Measurements from ENCODE around the gene GRIA2. TPM values are rescaled to one million over a fixed set of nuclear protein-coding genes. Genes with fewer than 3 reads are reported as not detected.

Gene GRIA2
- polyA plus RNA-seq, 1 of the 3 experiments (the other 2 are of a cell fraction), result 0.16 TPM

GRCh38 chr4:157196046-157196445, 24.5 kb upstream of the GRIA2 start (continued):
- TF ChIP-seq, protein P1, sequence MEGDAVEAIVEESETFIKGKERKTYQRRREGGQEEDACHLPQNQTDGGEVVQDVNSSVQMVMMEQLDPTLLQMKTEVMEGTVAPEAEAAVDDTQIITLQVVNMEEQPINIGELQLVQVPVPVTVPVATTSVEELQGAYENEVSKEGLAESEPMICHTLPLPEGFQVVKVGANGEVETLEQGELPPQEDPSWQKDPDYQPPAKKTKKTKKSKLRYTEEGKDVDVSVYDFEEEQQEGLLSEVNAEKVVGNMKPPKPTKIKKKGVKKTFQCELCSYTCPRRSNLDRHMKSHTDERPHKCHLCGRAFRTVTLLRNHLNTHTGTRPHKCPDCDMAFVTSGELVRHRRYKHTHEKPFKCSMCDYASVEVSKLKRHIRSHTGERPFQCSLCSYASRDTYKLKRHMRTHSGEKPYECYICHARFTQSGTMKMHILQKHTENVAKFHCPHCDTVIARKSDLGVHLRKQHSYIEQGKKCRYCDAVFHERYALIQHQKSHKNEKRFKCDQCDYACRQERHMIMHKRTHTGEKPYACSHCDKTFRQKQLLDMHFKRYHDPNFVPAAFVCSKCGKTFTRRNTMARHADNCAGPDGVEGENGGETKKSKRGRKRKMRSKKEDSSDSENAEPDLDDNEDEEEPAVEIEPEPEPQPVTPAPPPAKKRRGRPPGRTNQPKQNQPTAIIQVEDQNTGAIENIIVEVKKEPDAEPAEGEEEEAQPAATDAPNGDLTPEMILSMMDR (IDR thresholded peaks at IDR 0.05), result no peak
- TF ChIP-seq EZH2phosphoT487 (IDR thresholded peaks at IDR 0.05; ENCODE audit: borderline replicate concordance, low read depth) (no peak), TCF12 (IDR thresholded peaks at IDR 0.05) (no peak), GATA2 (CRISPR knock-in tag; IDR thresholded peaks at IDR 0.05) (no peak), MAX (IDR thresholded peaks at IDR 0.05; ENCODE audit: low read depth) (no peak)

- no peaks in the 10 kb centered on the region for H3K4me1 ChIP-seq (ENCODE audit: control insufficient read depth in 1 of 2, insufficient read depth in 2 of 2, low read depth in 1 of 2, low read length in 1 of 2)
- H3F3A ChIP-seq (replicated peaks; ENCODE audit: insufficient read depth), result no peaks in the 10 kb centered on the region
- no peaks in the 10 kb centered on the region for H3K9me2 ChIP-seq
- WGBS (ENCODE audit: low lambda C conversion rate), result 73% methylated on average over 16 of the region's 17 CpGs
- TF ChIP-seq, protein P1 (IDR thresholded peaks at IDR 0.05), result peak; percentile 57
- peak; percentile 18; the same call in 1 of the 2 replicates for TF ChIP-seq RAD21 (IDR thresholded peaks at IDR 0.05; ENCODE audit: low read length)
- peak; percentile 19; the same call in 1 of the 2 replicates for TF ChIP-seq SMC3 (IDR thresholded peaks at IDR 0.05; ENCODE audit: low read depth, low read length)
- TF ChIP-seq NRF1 (IDR thresholded peaks at IDR 0.05; ENCODE audit: low read depth, low read length), result no peak
- CTCF ChIA-PET, result interaction anchor here (0.9 to 1.1 kb wide), 3 partner anchors 10 to 150 kb away, joined by 3 to 4 read pairs (median 3); no protein-coding TSS in a partner anchor
- H3K27me3 ChIP-seq (ENCODE audit: insufficient read depth), result no peaks in the 10 kb centered on the region
- no peaks in the 10 kb centered on the region for H4K20me1 ChIP-seq (ENCODE audit: insufficient read depth)
- H3K9ac ChIP-seq, result no peak overlapping the region
- H3K4me3 ChIP-seq (ENCODE audit: low read depth in 2 of 2, low read length in 1 of 2), result no peak overlapping the region; a peak in 1 of 4 replicates
- POLR2A ChIA-PET, result no interaction called here
- no peaks in the 10 kb centered on the region for H3K9me3 ChIP-seq
- no peaks in the 10 kb centered on the region for H3K79me2 ChIP-seq (ENCODE audit: insufficient read depth)
- H3K27ac ChIP-seq (ENCODE audit: low read depth in 2 of 2, low read length in 1 of 2), result no peak overlapping the region
- H2AFZ ChIP-seq (ENCODE audit: low read depth), result no peak overlapping the region
- H3K36me3 ChIP-seq (replicated peaks in 1 of 2; ENCODE audit: control insufficient read depth in 1 of 2, insufficient read depth in 2 of 2, low read length in 1 of 2), result no peaks in the 10 kb centered on the region
- no peak overlapping the region for H3K4me2 ChIP-seq
- DNase-seq, result peak; percentile 30
These were observed 15.8 kb upstream of the GRIA2 start for GRCh38 chr4:157204634-157205244.

GRCh38 chr4:157217708-157218107, 2.8 kb upstream of the GRIA2 start:
- no peak overlapping the region for H2AFZ ChIP-seq (ENCODE audit: low read depth)
- H3K9me2 ChIP-seq, result no peaks in the 10 kb centered on the region
- H3K27ac ChIP-seq (ENCODE audit: low read depth in 2 of 2, low read length in 1 of 2), result no peak overlapping the region
- CTCF ChIA-PET, result interaction anchor here (0.7 to 9.6 kb wide), 9 partner anchors 8 to 954 kb away, joined by 3 to 93 read pairs (median 3); no protein-coding TSS in a partner anchor
- H3K27me3 ChIP-seq (ENCODE audit: insufficient read depth), result peaks cover 23% of the 10 kb centered on the region
- no peaks in the 10 kb centered on the region for H4K20me1 ChIP-seq (ENCODE audit: insufficient read depth)
- H3K9me3 ChIP-seq, result no peaks in the 10 kb centered on the region
- no peak overlapping the region for H3K4me2 ChIP-seq
- no peaks in the 10 kb centered on the region for H3K79me2 ChIP-seq (ENCODE audit: insufficient read depth)
- no peak overlapping the region for H3K9ac ChIP-seq
- peaks cover 0 to 8% of the 10 kb centered on the region in 2 experiments; a peak in 1 of 4 replicates for H3K4me1 ChIP-seq (ENCODE audit: control insufficient read depth in 1 of 2, insufficient read depth in 2 of 2, low read depth in 1 of 2, low read length in 1 of 2)
- POLR2A ChIA-PET, result no interaction called here
- no peaks in the 10 kb centered on the region for H3K36me3 ChIP-seq (replicated peaks in 1 of 2; ENCODE audit: control insufficient read depth in 1 of 2, insufficient read depth in 2 of 2, low read length in 1 of 2)
- peak; percentile 32 for DNase-seq
- WGBS (ENCODE audit: low lambda C conversion rate), result 18% methylated on average over 3 of the region's 3 CpGs
- H3F3A ChIP-seq (replicated peaks; ENCODE audit: insufficient read depth), result peaks cover 5% of the 10 kb centered on the region
- no peak overlapping the region; a peak in 1 of 4 replicates for H3K4me3 ChIP-seq (ENCODE audit: low read depth in 2 of 2, low read length in 1 of 2)
- TF ChIP-seq, protein P2, sequence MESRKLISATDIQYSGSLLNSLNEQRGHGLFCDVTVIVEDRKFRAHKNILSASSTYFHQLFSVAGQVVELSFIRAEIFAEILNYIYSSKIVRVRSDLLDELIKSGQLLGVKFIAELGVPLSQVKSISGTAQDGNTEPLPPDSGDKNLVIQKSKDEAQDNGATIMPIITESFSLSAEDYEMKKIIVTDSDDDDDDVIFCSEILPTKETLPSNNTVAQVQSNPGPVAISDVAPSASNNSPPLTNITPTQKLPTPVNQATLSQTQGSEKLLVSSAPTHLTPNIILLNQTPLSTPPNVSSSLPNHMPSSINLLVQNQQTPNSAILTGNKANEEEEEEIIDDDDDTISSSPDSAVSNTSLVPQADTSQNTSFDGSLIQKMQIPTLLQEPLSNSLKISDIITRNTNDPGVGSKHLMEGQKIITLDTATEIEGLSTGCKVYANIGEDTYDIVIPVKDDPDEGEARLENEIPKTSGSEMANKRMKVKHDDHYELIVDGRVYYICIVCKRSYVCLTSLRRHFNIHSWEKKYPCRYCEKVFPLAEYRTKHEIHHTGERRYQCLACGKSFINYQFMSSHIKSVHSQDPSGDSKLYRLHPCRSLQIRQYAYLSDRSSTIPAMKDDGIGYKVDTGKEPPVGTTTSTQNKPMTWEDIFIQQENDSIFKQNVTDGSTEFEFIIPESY (IDR thresholded peaks at IDR 0.05; ENCODE audit: borderline replicate concordance, low read depth), result no peak
- TF ChIP-seq MXI1 (IDR thresholded peaks at IDR 0.05; ENCODE audit: low read depth, low read length) (no peak), GATA2 (CRISPR knock-in tag; IDR thresholded peaks at IDR 0.05) (no peak), RAD21 (IDR thresholded peaks at IDR 0.05; ENCODE audit: low read length) (peak; percentile 71), TCF12 (IDR thresholded peaks at IDR 0.05) (no peak), NFIC (IDR thresholded peaks at IDR 0.05; ENCODE audit: borderline replicate concordance) (no peak), RFX5 (IDR thresholded peaks at IDR 0.05; ENCODE audit: low read length) (no peak), NRF1 (IDR thresholded peaks at IDR 0.05; ENCODE audit: low read depth, low read length) (no peak), POLR2AphosphoS5 (IDR thresholded peaks at IDR 0.05; ENCODE audit: low read depth, low read length) (no peak), JUND (IDR thresholded peaks at IDR 0.05) (no peak), SMC3 (IDR thresholded peaks at IDR 0.05; ENCODE audit: low read depth, low read length) (peak; percentile 46), YY1 (IDR thresholded peaks at IDR 0.05; ENCODE audit: low read depth) (no peak), FOXM1 (IDR thresholded peaks at IDR 0.05; ENCODE audit: low read depth) (no peak)
- TF ChIP-seq, protein P3, sequence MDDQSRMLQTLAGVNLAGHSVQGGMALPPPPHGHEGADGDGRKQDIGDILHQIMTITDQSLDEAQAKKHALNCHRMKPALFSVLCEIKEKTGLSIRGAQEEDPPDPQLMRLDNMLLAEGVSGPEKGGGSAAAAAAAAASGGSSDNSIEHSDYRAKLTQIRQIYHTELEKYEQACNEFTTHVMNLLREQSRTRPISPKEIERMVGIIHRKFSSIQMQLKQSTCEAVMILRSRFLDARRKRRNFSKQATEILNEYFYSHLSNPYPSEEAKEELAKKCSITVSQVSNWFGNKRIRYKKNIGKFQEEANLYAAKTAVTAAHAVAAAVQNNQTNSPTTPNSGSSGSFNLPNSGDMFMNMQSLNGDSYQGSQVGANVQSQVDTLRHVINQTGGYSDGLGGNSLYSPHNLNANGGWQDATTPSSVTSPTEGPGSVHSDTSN (IDR thresholded peaks at IDR 0.05), result no peak
